ENCODE results near the gene PRPH.

DNA sequence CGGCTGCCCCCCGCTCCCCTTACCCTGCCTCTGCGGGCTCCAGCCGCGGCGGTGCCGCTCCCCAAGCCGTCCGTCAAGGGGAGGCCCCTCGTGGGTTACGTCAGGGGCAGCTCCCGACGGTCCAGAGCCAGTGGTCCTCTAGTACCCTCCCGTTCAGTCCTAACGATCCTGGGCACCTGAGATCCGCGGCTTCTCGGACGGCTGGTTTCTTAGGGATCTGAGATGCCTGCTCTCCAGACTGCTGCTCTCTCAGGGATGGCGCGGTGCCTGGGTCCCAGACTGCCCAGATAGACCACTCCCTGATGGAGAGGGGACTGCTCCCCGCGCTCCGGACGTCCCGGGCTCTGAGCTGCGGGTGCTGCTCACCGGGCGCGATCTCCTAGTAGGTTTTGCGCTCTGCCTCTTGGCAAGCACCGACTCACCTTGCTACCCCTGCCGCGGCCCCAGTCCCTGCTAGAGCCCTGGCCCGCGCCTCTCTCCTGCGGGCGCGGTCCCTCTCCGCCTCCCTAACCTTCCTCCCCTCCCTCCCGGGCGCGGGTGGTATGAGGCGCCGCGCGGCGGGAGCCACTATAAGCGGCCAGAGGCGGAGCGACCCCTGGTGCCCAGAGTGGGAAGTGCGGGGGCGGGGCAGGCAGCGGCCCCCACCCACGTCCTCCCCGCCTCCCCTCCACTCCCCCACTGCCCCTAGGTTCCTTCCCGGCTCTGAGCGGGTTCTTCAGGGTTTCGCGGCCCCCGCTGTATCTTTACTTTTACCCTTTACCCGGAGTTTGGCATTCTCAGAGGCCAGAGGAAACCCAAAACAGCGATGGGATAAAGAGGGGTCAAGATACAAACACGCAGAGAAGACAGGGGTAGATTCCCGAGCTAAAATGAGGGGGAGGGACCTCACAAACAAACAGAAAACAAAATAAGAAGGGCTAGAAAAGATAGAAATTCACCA is 42.0 kb downstream of the PRPH start, which contains the start of gene C1QL4:
- TF ChIP-seq, protein P1, sequence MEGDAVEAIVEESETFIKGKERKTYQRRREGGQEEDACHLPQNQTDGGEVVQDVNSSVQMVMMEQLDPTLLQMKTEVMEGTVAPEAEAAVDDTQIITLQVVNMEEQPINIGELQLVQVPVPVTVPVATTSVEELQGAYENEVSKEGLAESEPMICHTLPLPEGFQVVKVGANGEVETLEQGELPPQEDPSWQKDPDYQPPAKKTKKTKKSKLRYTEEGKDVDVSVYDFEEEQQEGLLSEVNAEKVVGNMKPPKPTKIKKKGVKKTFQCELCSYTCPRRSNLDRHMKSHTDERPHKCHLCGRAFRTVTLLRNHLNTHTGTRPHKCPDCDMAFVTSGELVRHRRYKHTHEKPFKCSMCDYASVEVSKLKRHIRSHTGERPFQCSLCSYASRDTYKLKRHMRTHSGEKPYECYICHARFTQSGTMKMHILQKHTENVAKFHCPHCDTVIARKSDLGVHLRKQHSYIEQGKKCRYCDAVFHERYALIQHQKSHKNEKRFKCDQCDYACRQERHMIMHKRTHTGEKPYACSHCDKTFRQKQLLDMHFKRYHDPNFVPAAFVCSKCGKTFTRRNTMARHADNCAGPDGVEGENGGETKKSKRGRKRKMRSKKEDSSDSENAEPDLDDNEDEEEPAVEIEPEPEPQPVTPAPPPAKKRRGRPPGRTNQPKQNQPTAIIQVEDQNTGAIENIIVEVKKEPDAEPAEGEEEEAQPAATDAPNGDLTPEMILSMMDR (conservative IDR thresholded peaks at IDR 0.05; ENCODE audit: low read depth, low read length) = peak; percentile 82
- TF ChIP-seq RFX5 (IDR thresholded peaks at IDR 0.05; ENCODE audit: low read depth, low read length) (no peak), POLR2A (IDR thresholded peaks at IDR 0.05; ENCODE audit: low read depth, low read length) (no peak), FOS (IDR thresholded peaks at IDR 0.05; ENCODE audit: low read depth, low read length) (no peak), MAZ (IDR thresholded peaks at IDR 0.05; ENCODE audit: borderline replicate concordance, low read depth, low read length) (peak; percentile 96), CHD1 (IDR thresholded peaks at IDR 0.05; ENCODE audit: low read depth, low read length) (no peak), RCOR1 (IDR thresholded peaks at IDR 0.05; ENCODE audit: insufficient replicate concordance, low read length) (no peak)
- TF ChIP-seq, protein P2, sequence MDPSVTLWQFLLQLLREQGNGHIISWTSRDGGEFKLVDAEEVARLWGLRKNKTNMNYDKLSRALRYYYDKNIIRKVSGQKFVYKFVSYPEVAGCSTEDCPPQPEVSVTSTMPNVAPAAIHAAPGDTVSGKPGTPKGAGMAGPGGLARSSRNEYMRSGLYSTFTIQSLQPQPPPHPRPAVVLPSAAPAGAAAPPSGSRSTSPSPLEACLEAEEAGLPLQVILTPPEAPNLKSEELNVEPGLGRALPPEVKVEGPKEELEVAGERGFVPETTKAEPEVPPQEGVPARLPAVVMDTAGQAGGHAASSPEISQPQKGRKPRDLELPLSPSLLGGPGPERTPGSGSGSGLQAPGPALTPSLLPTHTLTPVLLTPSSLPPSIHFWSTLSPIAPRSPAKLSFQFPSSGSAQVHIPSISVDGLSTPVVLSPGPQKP (IDR thresholded peaks at IDR 0.05; ENCODE audit: borderline replicate concordance, low read depth, low read length) = no peak
